Right lobe of liver (tissue), 6 donors: ENCODE data around the gene ROM1. TPM values are rescaled to one million over a fixed set of nuclear protein-coding genes. Genes with fewer than 3 reads are reported as not detected.

Source experiments
- ATAC-seq, 4 donors: fragments of 200-7000 bp; cut with Tn5 transposase; one replicate each; pipeline ENCODE4 v1.9.1; 2020; ENCODE audit warnings: mild to moderate bottlenecking in 4 of 4, moderate library complexity in 4 of 4
- DNase-seq, 3 donors: peaks; one replicate each; pipeline ENCODE4 v3.0.0-alpha.2; 2020
- H3K27ac ChIP-seq, 3 donors: fragments of 200-600 bp; one replicate each; pipeline ENCODE4 v1.8.0; 2022
- H3K27me3 ChIP-seq, 2 donors: fragments of 200-600 bp; one replicate each; pipeline ENCODE4 v1.8.0; 2022
- H3K36me3 ChIP-seq, 4 donors: fragments of 200-600 bp; sonication (generic) in 1 of 4; one replicate each; pipeline versions ENCODE4 v1.5.1 to v1.8.0; 2017 to 2022; ENCODE audit warnings: control low read depth in 1 of 4
- H3K4me1 ChIP-seq, 4 donors: fragments of 200-600 bp; sonication (generic) in 1 of 4; one replicate each; pipeline versions ENCODE4 v1.5.1 to v1.8.0; 2017 to 2022; ENCODE audit warnings: control low read depth in 1 of 4
- H3K4me3 ChIP-seq, 3 donors: fragments of 200-600 bp; one replicate each; pipeline ENCODE4 v1.8.0; 2022
- H3K9me3 ChIP-seq, 4 donors: fragments of 200-600 bp; sonication (generic) in 1 of 4; one replicate each; pipeline versions ENCODE4 v1.5.1 to v1.8.0; 2017 to 2022; ENCODE audit warnings: control low read depth in 1 of 4
- CTCF ChIP-seq, 4 donors: fragments of 200-600 bp in 3 of 4; fragments of 450-650 bp in 1 of 4; IDR thresholded peaks; one replicate each; pipeline versions ENCODE4 v1.5.1 to v1.8.0; 2016 to 2022; ENCODE audit warnings: antibody characterized with exemption in 4 of 4, mild to moderate bottlenecking in 2 of 4
- POLR2A ChIP-seq: fragments of 450-650 bp; IDR thresholded peaks from one replicate; pipeline ENCODE4 v1.6.1; 2017; ENCODE audit warnings: antibody characterized with exemption, mild to moderate bottlenecking
- WGBS: methylation state at CpG from one replicate; pipeline ENCODE4 v1.1.6; 2018; ENCODE audit warnings: low coverage, low lambda C conversion rate; ENCODE audit not compliant: insufficient coverage; ENCODE audit errors: missing lambda C conversion rate; 5-methylcytosine and 5-hydroxymethylcytosine counted together
- intact Hi-C, 2 donors: fragments of 100-400 bp; cut with DNase I; formaldehyde crosslinking; loops; one replicate each; pipeline versions ENCODE4 v1.11.2 to v1.14.1; 2022
- total RNA-seq, 6 experiments: library from RNA; depleted of rRNA in 2 of 6; stranded (reverse); fragments of >200 nt in 2 of 6; fragmentation: NEBNext Ultra II Directional in 3 of 6; extraction: Animal tissue kit (Norgen Biotek cat#: 25700) in 3 of 6; gene quantifications; one replicate each; pipeline versions ENCODE4 v1.1.0 to v1.2.4, GENCODE V29; 2016 to 2023
- donor health status: DM: no; HTN: yes; CAD: no.
- donor health status: DM: no; HTN: no; CAD: no.
- donor health status: DM: no; HTN: no; CAD: no.
- donor health status: DM: no; HTN: yes; CAD: no.
- donor health status: DM: no; HTN: yes; CAD: no.

Gene ROM1
- total RNA-seq, 6 experiments from 2014 or later: 1.1 to 2.9 (median 1.2) TPM

- Histone ChIP-seq H3K27ac (peak overlapping the region in 2 of 3 donors; percentile 5 to 15), H3K4me3 (peak overlapping the region in 1 of 3 donors; percentile 80), H3K36me3 (peaks cover 0 to 47% (median 29%) of the 10 kb centered on the region in 4 donors), H3K9me3 (no peaks in the 10 kb centered on the region), H3K27me3 (no peaks in the 10 kb centered on the region), H3K4me1 (peaks cover 0 to 16% (median 7%) of the 10 kb centered on the region in 4 donors)
- intact Hi-C loops: no loop called here
- TF ChIP-seq CTCF (IDR thresholded peaks at IDR 0.05): no peak
- TF ChIP-seq POLR2A: no peak
- DNase-seq: peak; percentile 80 to 85 (median 82)
- WGBS: 59% methylated on average over 5 of the region's 7 CpGs
- ATAC-seq: peak; percentile 44 to 50 (median 48)
Observed at GRCh38 chr11:62599069-62599696, 13.9 kb upstream of the ROM1 start.

GRCh38 chr11:62599901-62600300 lies 13.2 kb upstream of the ROM1 start:
- WGBS: 41% methylated on average over 5 of the region's 5 CpGs
- Histone ChIP-seq H3K4me3 (peak overlapping the region in 2 of 3 donors; percentile 80 to 88), H3K27ac (peak overlapping the region in 1 of 3 donors; percentile 95), H3K27me3 (no peaks in the 10 kb centered on the region), H3K36me3 (peaks cover 0 to 40% (median 24%) of the 10 kb centered on the region in 4 donors), H3K4me1 (peaks cover 0 to 16% (median 7%) of the 10 kb centered on the region in 4 donors), H3K9me3 (no peaks in the 10 kb centered on the region)
- TF ChIP-seq CTCF (IDR thresholded peaks at IDR 0.05): no peak
- no peak for TF ChIP-seq POLR2A
- intact Hi-C loops: no loop called here
- no peak for DNase-seq
- ATAC-seq: no peak

GRCh38 chr11:62600367-62601121 lies 12.5 kb upstream of the ROM1 start:
- peaks cover 0 to 16% (median 7%) of the 10 kb centered on the region in 4 donors for H3K4me1 ChIP-seq
- H3K27ac ChIP-seq: peak overlapping the region; percentile 85 to 95 (median 85)
- H3K27me3 ChIP-seq: no peaks in the 10 kb centered on the region
- peak overlapping the region; percentile 80 to 92 (median 88) for H3K4me3 ChIP-seq
- intact Hi-C loops: no loop called here
- WGBS: 2% methylated on average over 11 of the region's 26 CpGs
- no peak for TF ChIP-seq POLR2A
- TF ChIP-seq CTCF (IDR thresholded peaks at IDR 0.05): no peak
- peaks cover 0 to 33% (median 18%) of the 10 kb centered on the region in 4 donors for H3K36me3 ChIP-seq
- DNase-seq: no peak
- no peaks in the 10 kb centered on the region for H3K9me3 ChIP-seq
- no peak for ATAC-seq

GRCh38 chr11:62601122-62601371 lies 12.0 kb upstream of the ROM1 start:
- Histone ChIP-seq H3K4me1 (peaks cover 0 to 16% (median 7%) of the 10 kb centered on the region in 4 donors), H3K9me3 (no peaks in the 10 kb centered on the region), H3K4me3 (peak overlapping the region; percentile 80 to 92 (median 88)), H3K27me3 (no peaks in the 10 kb centered on the region), H3K27ac (peak overlapping the region; percentile 85 to 95 (median 85)), H3K36me3 (peaks cover 0 to 28% (median 15%) of the 10 kb centered on the region in 4 donors)
- peak in 1 of 3 donors; percentile 75 for DNase-seq
- intact Hi-C loops: no loop called here
- TF ChIP-seq POLR2A (no peak), CTCF (IDR thresholded peaks at IDR 0.05) (no peak)
- WGBS: 1% methylated on average over 13 of the region's 30 CpGs
- ATAC-seq: peak; percentile 21 to 47 (median 37)
